AG09319 (cell line): ENCODE results near the gene ANKRD23.

ENCODE experiments used
- DNase-seq: peaks from one replicate; pipeline ENCODE4 v3.0.0-alpha.2; 2010; ENCODE audit warnings: low read depth; ENCODE audit errors: extremely low read depth
- CTCF ChIP-seq: IDR thresholded peaks from 2 replicates; pipeline ENCODE4 v1.5.1; 2011; ENCODE audit warnings: low read depth, mild to moderate bottlenecking, inconsistent platforms, low read length, moderate library complexity

ANKRD23 gene

DNA sequence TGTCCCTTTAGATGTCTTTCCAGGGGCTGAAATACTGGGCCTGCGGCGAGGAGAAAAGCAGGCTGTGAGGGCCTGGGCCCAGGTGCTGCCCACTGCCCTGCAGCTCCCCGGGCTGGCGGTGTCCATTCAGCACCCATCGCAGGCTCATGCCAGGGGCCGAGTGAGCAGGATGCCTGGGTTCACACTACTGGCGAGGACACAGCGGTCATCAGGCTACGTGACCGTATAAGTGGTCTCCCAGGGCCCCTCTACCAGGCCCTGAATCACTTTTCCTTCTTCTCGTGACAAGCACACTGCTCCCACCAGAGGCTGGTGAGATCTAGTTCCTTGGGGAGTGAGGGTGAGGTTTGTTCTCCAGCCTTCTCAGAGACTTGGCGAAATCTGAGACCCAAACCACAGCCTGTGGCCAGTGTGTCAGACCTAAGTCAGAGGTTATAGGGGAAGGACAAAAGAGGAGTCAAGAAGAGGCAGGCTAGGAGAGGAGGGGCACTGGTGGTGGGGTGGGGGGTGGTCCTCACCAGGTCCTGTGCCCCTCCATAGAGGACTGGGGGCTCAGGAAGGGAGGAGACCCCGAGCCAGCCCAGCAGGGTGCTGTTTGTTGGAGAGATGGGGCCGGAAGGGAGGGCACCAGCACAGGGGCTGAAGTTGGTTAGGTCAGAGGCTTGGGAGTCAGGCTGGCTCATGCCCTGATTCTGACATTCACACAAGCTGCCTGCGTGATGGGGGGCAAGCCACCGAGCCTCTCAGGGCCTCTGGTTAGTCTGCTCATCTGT, 32.6 kb upstream of the ANKRD23 start:
- no peak for DNase-seq
- TF ChIP-seq CTCF: no peak

GRCh38 chr2:96875498-96876268, 31.9 kb upstream of the ANKRD23 start:
- no peak for TF ChIP-seq CTCF
- no peak for DNase-seq

DNA sequence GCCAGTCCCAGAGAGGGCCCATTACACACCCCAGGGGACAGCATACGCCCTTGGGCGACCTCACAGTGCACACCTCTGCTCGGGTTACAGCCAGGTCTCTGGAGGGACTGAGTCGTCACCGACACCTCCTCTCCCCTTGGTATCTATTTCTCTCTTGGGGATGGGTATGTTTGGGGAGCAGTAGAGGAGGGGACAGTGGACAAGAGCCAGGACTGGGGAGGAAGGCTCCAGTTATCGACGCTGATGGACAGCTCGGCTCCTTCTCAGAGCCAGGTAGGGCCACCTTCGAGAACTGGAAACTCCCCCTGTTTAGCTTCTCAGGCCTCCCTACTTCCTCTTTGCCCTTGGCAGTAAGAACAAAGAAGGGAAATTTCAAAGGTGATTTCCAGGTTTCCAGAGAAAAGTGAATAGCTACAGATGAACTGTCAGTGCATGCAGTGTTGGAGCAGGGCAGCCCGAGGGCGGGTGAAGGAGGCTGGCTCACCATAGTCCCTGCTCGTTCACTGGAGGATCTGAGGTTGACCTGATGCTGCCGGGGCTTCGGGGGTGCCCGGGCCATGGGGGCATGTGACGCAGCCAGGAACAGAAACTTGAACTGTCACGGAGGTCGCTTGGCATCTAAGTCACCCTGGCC, 30.5 kb upstream of the ANKRD23 start:
- no peak for TF ChIP-seq CTCF
- DNase-seq: no peak

- DNase-seq: no peak
Observed at GRCh38 chr2:96873651-96874096, 29.9 kb upstream of the ANKRD23 start.

GRCh38 chr2:96872591-96873349, 28.9 kb upstream of the ANKRD23 start:
- no peak for DNase-seq
- no peak for TF ChIP-seq CTCF

More at GRCh38 chr2:96873651-96874096, 29.9 kb upstream of the ANKRD23 start:
- TF ChIP-seq CTCF: no peak

GRCh38 chr2:96870626-96871255, 26.9 kb upstream of the ANKRD23 start:
- DNase-seq: no peak
- TF ChIP-seq CTCF: no peak
